GM19043 (cell line): Measurements from ENCODE around the gene ROPN1B.

Experiments used
- ATAC-seq: cut with Tn5 transposase; IDR thresholded peaks from one replicate; pipeline ENCODE4 v1.9.1; 2021; ENCODE audit warnings: low read depth; ENCODE audit not compliant: unreplicated experiment

Gene ROPN1B

DNA sequence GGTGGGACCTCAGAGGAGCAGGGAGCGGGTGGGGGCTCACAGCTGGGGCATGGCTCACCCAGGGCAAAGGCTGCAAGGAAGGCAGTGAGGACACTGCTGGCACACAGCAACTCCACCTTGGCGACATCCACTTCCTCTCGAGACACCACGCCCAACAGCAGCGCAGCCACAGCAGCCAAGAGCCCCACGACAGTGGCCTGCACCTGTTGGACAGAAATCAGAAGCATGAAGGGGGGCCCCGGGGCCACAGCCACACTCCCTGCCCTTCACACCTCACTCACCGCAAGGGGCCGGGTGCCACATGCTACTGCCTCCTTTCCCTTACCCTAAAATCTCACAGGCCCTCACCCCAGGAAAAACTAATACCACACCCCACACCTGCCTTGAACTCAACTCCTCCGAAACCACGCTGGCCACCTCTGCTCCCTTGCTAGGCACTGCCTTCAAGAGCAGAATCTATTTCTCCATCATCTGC lies 57.3 kb downstream of the ROPN1B start:
- ATAC-seq: no peak

DNA sequence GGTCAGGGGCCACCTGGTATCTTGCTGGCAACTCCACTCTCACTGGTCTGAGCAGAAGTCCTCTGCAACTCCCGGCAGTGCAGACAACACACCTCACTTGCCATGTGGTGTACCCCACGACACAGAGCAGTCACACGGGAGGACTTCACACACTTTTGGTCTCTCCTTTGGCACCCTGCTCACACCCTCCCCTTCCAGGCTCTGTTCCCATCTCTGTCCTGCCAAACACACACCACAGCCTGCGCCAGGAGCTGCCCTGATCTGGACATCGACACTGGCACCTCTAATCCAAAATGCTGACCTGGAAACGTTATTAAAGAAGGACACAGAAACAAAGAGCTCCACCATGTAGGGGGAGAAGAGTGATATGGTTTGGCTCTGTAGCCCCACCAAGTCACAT lies 57.8 kb downstream of the ROPN1B start:
- no peak for ATAC-seq

DNA sequence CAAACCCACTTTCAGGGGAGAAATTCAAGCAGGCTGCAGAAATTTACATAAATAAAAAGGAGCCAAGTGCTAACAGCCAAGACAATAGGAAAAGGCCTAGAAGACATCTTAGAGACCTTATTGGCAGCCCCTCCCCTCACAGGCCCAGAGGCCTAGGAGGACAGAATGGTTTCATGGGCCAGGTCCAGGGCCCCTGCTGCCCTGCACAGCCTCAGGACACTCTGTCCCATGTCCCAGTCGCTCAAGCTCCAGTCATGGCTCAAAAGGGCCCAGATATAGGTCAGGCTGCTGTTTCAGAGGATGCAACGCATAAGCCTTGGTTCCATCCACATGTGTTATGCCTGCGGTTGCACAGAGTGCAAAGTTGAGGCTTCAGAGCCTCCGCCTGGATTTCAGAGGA lies 59.1 kb downstream of the ROPN1B start:
- ATAC-seq: no peak

DNA sequence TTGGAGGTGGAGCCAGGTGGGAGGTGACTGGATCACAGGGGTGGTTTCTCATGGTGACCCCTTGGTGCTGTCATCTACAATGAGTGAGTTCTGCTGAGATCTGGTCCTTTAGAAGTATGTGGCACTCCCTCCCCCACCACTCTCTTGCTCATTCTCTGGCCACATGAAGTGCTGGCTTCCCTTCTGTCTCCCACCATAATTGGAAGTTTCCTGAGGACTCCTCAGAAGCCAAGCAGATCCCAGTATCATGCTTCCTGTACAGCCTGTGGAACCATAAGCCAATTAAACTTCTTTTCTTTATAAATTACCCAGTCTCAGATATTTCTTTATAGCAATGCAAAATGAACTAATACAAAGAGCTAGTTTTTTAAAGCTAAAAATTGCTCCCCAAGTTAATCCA lies 60.3 kb downstream of the ROPN1B start:
- ATAC-seq: no peak

DNA sequence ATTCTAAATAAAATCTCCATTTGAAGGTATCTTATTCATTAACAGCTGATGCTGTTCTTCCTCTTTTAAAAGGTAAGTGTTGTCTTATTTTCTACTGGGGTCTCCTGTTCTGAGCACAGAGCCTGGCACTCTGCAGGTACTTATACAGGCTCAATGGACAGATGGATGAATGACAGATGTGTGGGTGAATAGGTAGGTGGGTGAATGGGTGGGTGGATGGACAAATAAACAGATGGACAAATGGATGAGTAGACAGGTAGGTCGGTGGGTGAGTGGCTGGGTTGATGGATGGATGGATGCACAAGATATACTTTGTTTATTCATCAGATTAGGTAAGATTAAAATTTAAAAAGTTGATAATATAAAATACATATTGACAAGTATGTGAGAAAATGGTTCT lies 61.5 kb downstream of the ROPN1B start:
- ATAC-seq: no peak

DNA sequence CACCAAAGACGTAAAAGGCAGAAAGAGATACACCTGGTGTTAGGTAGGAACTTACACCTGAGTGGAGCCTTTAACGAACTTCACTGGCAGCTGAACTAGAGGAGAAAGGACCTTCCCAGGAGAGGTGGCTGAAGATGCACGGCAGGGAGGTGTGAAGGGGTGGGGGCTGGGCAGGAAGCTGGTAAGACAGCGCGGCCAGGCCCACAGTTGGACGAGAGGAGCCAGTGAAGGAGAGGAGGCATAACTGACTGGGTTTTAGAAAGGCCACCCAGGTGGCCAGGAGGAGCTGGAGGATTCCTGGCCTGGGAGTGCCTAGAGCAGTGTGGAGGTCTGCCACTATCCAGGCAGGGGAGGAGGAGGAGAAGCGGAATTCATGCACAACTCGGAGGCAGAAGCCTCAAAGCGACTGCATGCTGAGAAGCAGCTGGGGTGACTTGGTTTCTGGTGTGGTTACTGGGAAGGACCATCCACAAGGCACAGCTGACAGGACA lies 63.0 kb downstream of the ROPN1B start:
- ATAC-seq: no peak
